ENCODE data around the gene NEK4.
"Not testable (repeated sequence)": the region's sequence is repeated elsewhere in the genome, so short reads cannot be mapped to it uniquely, and the experiment has no call there.

NEK4 gene

GRCh38 chr3:52731590-52731989 is 39.1 kb downstream of the NEK4 start:
- no peak for DNase-seq (ENCODE audit: low read depth)

- no peak for DNase-seq (ENCODE audit: low read depth)
These were observed 40.1 kb downstream of the NEK4 start for GRCh38 chr3:52730681-52731080.

- DNase-seq (ENCODE audit: low read depth), result not testable (repeated sequence)
These were observed 42.0 kb downstream of the NEK4 start for GRCh38 chr3:52728753-52729152.

DNA sequence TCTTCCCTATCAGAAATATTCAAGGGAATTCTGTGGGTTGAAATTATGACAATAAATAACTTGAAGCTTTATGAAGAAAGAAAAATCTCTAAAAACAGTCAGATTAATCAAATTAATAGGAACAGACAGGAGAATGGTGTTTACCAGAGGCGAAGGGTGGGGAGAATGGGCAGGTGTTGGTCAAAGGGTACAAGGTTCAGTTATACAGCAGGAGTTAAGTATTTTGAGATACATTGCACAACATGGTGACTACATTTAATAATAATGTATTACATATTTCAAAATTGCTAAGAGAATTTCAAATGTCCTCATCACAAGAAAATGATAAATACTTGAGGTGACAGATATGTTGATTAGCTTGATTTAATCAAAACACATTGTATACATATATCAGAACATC is 46.2 kb downstream of the NEK4 start:
- DNase-seq (ENCODE audit: low read depth), result no peak

GRCh38 chr3:52723935-52724334 is 46.8 kb downstream of the NEK4 start:
- no peak for DNase-seq (ENCODE audit: low read depth)

- no peak for DNase-seq (ENCODE audit: low read depth)
These were observed 48.2 kb downstream of the NEK4 start for GRCh38 chr3:52722491-52722890.

- DNase-seq (ENCODE audit: low read depth), result no peak
These were observed 49.1 kb downstream of the NEK4 start for GRCh38 chr3:52721730-52722008.

DNA sequence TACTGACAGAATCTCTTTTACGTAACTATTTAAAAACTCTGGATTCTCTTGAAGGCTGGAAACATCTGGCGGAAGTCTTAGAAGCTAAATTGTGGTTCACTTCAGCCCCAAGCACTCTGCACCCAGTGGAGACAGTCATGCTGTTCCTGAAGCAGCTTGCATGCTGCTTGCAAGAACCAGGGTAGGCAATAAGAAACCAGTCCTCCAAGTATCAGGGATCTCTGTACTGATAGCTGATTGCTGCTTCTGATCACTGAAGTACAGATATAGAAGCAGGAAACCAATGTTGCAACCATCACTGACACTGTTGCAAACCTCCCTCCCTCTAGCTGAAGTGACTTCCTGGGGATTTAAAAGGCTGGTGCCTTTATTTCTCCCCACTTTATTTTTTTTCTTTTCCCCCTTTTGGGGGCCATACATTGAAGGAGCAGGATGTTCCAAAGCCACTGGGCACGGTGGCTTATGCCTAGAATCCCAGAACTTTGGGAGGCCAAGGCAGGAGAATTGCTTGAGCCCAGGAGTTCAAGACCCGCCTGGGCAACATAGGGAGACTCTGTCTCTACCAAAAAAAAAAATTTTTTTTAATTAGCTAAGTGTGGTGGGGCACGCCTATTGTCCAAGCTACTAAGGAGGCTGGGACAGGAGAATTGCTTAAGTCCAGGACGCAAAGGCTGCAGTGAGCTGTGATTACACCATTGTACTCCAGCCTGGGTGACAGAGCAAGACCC is 49.6 kb downstream of the NEK4 start:
- no peak for DNase-seq (ENCODE audit: low read depth)

DNA sequence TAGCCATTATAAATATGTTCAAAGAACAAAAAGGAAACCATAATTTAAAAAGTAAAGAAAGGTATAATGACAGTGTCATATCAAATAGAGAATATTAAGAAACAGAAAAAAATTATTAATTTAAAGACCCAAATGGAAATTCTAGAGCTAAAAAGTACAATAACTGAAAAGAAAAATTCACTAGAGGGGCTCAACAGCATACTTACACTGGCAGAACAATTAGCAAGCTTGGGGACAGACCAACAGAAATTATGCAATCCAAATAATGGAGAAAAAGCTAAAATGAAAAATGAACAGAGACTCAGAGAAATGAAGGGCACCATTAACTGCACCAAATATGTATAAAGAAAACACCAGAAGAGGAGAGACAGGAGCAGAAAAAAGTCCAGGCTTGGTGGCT is 51.1 kb downstream of the NEK4 start:
- DNase-seq (ENCODE audit: low read depth), result no peak

DNA sequence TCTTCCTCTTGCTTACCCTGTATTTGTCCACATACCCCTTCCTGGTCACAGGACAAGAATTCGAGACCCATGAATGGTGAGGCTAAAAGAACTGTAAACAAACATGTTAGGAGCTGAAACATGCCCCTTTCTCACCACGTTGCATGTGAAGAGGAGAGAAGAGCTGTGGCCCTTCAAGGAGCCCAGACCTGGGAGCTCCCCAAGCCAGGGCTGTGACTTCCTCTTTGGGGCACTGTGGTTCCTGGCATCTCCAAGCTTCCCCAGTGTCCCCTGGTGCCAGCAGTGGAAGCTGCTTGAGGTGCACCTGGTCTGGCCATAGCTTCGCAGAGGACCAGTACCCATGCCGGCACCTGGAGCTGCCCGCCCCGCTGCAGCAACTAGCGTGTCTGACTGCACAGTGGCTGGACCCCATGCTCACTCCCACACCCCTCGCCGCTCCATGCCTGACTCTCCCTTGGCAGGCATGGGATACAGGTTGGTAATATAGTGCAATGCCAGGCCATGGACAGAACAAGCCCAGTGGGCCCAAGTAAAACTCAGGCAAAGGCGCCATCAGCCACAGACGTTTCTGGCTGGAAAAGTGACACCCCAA is 54.9 kb downstream of the NEK4 start:
- no peak for DNase-seq (ENCODE audit: low read depth)

- no peak for DNase-seq (ENCODE audit: low read depth)
These were observed 56.1 kb downstream of the NEK4 start for GRCh38 chr3:52714335-52715302.

DNA sequence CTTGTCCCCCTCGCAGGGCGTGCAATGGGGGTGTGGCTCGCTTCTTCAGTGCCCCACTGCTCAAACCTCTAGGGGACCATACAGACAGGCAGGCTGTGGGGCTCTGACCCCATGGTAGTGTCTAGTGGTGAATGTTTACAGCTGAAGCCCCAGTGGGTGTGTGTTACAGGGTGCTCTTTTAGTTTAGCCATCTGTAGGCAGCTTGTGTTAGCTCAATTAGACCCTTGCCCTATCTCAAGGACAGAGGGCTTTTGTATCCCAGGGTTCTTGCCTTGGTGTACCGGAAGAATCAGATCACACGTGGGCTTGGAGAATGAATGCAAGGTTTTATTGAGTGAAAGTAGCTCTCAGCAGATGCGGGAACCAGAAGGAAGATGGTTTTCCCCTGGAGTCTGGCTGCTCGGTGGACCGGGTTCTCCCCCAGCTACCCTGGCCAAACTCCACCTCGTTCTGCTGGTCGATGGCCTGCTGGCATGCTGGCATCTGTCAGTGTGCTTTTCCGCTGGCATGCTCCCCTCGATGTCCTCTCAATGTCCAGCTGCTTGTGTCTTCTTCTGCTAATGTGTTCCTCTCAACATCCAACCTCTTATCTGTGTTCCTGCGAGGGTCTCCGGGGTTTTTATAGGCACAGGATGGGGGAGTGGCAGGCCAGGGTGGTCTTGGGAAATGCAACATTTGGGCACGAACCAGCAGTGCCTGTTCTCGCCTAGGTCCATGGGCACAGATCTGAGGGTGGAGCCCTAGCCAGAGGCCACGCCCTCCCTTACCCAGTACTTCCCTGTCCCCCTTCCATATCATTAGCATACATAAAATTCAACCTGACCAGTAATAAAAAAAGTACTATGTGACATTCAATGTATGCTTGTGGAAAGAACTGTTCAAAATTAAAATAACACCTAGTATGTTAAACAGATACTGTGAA is 58.2 kb downstream of the NEK4 start:
- DNase-seq (ENCODE audit: low read depth), result no peak

GRCh38 chr3:52710512-52710911 is 60.2 kb downstream of the NEK4 start:
- DNase-seq (ENCODE audit: low read depth), result no peak

DNA sequence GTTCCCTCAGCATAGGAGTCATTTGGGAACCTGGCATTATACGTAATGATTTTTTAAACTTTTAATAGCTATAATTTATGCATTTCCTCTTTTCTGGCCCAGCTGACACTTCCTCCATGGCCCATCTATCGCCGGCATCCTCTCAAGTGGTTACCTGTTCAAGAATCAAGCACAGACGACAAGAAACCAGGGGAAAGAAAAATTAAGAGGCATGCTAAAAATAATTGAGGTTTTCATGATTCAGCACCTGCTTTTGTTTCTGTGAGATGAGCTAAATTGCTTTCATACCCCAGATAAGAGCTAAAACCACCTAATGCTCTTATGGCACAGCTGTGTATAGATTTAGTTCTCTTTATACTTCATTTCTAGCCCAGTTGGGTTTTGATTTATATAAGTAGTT is 63.2 kb downstream of the NEK4 start:
- no peak for DNase-seq (ENCODE audit: low read depth)

- DNase-seq (ENCODE audit: low read depth), result peak; percentile 80
These were observed 64.8 kb downstream of the NEK4 start, which contains the start of the genes GLT8D1 and SPCS1 for GRCh38 chr3:52705688-52706686. Gene GLT8D1, minus strand, starts transcription at chr3:52705791. Its CDS starts 5,331 bp downstream, at chr3:52700460. Gene SPCS1, plus strand, starts transcription at chr3:52706106. Its CDS starts 141 bp downstream, at chr3:52706247.

DNA sequence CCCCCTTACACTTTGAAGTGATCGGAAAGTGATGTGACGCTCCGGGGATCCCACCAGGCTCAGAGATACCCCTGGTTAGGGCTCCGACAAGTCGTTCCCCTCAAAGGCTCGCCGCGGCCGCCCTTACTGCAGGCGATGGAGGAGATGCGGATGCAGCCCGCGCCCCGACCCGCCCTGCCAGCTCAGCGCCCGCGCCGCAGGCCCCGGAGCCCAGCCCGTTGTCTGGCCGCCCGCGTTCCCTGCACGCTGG is 65.4 kb downstream of the NEK4 start:
- DNase-seq (ENCODE audit: low read depth), result no peak

DNA sequence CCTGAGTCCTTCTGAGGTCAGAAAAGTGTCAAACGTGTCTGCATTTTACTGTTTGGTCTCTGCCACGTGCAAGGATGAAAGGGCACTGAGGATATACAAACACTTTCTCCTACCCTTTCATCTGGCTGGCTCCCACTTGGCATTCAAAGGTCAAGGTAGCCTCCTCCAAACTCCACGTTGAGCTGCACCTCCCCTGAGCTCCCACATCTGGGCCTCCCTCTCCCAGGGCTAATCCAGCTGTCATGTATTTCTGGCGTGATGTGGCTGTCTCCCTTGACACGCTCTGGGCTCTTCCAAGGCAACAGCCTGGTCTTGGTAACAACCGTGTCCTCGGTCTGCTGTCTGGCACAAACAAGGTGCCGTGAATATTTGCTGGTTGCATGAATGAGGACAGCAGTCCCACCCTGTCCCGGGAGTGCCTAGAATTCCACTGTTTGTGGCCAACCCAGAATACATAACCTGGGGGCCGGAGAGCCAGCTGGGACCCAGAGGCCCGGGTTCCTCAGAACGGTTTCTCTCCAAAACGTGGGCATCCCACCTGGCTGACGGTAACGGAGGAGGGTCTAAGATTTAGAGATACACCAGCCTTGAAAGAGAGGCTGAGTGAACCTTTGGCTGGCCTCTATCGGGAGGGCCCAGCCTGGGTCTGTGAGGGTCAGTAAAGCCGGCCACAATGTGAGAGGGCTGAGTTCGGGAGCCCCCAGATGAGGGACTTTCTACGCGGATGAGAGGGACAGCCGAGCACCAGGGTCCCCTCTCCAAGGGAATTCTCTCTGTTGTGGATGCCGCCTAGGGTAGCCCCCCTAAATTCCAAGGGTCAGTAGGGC is 65.9 kb downstream of the NEK4 start:
- DNase-seq (ENCODE audit: low read depth), result peak; percentile 3

DNA sequence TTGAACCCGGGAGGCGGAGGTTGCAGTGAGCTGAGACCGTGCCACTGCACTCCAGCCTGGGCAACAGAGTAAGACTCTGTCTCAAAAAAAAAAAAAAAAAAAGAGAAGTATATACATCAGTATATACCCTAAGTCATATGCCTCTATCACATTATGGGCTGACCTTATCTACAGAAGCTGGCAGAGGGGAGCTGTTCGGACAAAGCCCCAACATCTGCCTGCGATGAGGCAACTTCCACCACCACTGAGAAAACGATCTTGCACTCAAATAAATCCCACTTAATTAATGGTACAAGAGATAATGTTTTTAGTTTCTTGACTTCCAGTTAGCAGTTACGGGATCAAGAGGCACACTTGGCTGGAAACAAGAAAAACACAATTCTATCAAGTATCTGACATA is 67.4 kb downstream of the NEK4 start:
- DNase-seq (ENCODE audit: low read depth), result no peak

- no peak for DNase-seq (ENCODE audit: low read depth)
These were observed 73.1 kb downstream of the NEK4 start for GRCh38 chr3:52697632-52697965.
